ENCODE results near the gene RNF2. TPM values are rescaled to one million over a fixed set of nuclear protein-coding genes. Genes with fewer than 3 reads are reported as not detected.

The RNF2 gene
- total RNA-seq, 1 donor from 2014 or later = 142 TPM

DNA sequence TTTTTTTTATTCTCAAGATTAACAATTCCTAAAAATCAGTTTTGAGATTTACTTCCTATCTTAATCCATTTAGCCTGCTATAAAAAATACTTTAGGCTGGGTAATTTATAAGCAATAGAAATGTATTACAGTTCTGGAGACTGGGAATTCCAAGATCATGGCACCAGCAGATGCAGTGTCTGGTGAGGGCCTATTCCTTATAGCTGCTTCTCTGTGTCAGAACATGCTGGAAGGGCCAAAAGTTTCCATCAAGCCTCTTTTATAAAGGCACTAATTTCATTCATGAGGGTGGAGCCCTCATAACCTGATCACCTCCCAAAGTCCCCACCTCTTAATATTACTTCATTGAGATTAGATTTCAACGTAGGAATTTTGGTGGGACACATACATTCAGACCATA is 41.7 kb downstream of the RNF2 start:
- no peak for FAIRE-seq
- no peak for DNase-seq (ENCODE audit: low spot score in 2 of 2)

DNA sequence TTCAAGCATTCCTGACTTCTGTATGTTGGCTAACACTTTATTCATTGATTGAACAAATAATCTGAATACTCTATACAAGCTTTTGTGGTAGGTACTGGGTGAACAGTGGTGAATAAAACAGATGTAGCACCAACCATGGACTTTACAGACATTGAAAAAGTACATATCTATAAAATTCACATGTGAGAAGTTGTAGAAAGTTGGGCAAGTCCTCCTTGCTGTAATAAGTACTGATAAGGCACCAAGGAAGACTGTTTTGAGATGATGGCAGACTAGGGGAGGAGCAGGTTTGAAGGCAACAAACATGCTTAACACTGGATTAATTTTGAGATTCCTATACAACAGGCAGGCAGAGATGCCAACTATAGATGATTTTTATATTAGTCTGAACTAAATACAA is 42.4 kb downstream of the RNF2 start:
- no peak for DNase-seq (ENCODE audit: low spot score in 2 of 2)
- FAIRE-seq = no peak

DNA sequence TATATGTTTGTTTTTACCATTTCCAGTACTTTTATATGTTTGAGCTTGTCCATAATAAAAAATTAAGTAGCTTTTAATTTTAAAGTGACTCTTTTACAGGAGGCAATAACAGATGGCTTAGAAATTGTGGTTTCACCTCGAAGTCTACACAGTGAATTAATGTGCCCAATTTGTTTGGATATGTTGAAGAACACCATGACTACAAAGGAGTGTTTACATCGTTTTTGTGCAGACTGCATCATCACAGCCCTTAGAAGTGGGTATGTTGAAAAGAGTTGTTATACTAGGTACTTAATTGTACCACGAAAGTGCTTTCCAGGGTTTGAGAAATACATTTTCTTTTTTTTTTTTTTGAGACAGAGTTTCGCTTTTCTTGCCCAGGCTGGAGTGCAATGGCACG is 46.1 kb downstream of the RNF2 start:
- FAIRE-seq (no peak), DNase-seq (ENCODE audit: low spot score in 2 of 2) (no peak)

DNA sequence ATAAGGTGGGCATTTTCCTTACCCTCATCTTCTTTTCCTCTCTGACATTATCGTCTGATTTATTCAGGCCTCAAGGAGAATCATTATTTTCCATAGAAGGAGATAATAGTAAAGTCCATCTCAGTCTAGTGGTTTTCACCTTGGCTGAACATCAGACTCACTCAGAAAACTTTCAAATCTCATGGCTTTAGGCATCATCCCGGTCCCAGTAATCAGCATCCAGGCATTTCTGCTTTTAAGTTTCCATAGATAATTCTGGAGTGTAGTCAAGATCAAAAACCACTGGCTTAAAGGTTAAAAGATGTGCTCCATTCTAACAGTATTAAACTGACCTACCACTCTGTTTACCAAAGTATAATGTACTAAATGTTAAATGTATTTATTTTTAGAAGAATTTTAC is 49.4 kb downstream of the RNF2 start:
- no peak for DNase-seq (ENCODE audit: low spot score in 2 of 2)
- no peak for FAIRE-seq

DNA sequence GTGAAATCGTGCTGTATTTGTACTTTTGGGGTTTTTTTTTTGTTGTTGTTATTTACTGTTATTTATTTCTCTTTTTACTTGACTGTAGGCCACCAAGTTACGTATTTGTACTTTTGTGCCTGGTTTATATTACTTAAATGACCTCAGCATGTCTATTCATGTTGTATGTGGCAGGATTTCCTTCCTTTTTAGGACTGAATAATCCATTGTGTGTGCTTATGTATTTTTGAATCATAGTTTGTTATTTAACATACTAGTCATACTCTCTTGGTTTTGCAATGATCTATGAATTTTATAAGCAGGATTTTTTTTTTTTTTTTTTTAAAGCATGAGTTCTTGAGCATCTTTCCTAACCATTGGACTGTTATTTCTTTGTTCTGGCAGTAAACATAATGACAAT is 51.2 kb downstream of the RNF2 start:
- no peak for FAIRE-seq
- no peak for DNase-seq (ENCODE audit: low spot score in 2 of 2)

DNA sequence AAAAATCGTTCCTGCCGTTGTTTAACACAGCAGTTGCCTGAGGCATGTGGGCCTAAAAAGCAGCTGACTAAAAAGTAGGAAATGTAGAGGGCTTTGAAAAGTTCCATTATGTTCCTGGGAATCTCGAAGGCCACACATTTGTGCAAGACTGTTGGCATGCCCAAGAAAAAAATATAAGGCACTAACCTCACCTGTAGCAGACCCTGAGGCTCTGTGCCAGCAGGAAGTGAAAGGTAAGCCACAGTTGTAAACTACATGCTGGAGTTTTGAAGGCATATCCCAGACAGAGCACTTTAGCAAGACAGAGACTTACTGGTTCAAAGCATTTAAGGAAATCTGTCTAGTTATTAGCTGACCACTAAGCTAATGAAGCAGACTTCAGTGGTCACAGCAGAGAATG is 58.7 kb downstream of the RNF2 start:
- FAIRE-seq (no peak), DNase-seq (ENCODE audit: low spot score in 2 of 2) (no peak)

DNA sequence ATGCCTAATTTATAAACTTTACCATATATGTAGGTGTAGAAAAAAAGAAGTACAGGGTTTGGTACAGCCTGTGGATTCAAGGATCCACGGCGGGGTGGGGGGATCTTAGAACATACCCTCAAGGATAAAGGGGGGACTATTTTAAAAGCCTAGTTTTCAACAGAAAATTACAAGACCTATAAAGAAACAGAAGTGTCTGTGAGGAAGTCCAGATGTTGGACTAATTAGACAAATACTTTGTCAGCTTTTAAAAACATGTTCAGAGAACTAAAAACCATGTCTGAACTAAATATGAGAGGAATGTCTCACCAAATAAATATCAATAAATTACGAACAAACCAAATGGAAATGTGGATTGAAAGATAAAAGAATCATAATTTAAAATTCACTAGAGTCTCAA is 59.8 kb downstream of the RNF2 start:
- no peak for DNase-seq (ENCODE audit: low spot score in 2 of 2)
- no peak for FAIRE-seq

DNA sequence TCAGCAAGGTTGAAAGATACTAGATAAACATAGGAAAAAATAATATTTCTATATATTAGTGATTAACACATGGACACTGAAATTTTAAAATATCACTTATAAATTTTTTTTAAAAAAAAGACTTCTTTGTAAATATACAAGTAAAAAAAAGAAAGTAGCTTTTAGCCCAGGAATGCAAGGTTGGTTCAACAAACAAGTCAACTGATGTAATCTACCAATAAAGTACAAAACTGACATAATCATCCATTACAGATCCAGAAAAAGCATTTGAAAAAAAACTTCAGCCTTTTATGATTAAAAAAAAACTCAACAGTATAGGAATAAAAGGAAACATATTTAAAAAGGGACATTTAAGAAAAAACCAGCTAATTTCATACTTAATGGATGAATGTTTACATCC is 63.0 kb downstream of the RNF2 start:
- DNase-seq (ENCODE audit: low spot score in 2 of 2) = no peak
- FAIRE-seq = peak; percentile 57

DNA sequence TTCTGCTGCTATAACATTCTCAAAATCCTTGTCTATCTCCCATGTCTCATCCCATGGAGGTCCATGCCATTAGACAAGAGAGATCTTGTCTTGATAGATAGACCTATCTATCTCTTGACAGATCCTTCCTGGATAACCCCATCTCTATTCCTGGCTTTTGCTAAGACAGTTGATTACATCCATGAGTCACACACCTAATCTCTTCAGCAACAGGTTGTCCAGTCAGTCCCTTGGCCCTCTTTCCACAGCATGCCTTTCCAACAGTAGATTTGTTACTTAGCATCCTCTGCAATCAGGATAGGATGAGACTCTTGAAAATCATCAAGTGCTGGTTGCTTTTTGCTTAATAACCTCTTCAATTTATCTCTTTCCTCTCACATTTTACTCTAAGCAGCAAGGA is 64.8 kb downstream of the RNF2 start:
- DNase-seq (ENCODE audit: low spot score in 2 of 2) (no peak), FAIRE-seq (no peak)

DNA sequence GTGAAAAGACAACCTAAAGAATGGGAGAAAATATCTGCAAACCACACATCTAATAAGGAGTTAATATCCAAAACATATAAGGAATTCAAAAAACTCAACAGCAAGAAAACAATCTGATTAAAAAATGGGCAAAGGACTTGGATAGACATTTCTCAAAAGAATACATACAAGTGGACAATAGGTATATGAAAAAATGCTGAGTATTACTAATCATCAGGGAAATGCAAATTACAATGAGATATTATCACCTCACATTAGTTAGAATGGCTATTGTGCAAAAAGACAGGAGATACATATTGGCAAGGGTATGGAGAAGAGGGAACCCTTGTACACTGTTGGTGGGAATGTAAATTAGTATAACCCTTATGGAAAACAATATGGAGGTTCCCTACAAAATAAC is 66.5 kb downstream of the RNF2 start:
- no peak for FAIRE-seq
- no peak for DNase-seq (ENCODE audit: low spot score in 2 of 2)

DNA sequence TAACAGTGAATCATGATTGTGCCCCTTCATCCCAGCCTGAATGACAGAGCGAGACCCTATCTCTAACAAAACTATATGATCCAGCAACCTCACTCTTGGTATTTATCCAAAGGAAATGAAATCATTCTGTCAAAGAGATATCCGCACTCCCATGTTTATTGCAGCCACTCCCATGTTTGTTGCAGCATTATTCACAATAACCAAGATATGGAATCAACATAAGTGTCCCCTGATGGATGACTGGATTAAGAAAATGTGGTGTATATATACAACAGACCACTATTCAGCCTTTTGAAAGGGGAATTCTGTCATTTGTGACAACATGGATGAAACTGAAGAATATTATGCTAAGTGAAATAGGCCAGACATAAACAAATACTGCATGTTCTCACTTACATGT is 67.0 kb downstream of the RNF2 start:
- FAIRE-seq (no peak), DNase-seq (ENCODE audit: low spot score in 2 of 2) (no peak)

DNA sequence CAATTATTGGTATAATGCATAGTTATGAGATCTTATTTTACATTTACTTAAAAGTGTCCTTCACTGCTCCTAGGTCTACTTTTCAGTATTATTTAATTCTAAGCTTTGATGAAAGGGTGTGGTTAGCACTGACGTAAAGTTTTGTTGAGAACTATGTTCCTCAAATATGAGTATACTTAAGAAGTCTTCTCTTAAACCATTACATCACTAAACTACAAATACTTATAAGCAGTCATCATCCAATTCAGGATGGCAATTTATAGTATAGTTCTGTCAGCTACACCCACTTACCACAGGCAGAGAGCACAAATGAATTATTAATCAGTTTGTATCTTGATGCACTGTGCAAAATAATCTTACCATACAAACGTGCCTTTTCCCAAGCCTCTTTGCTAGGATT is 84.3 kb downstream of the RNF2 start:
- FAIRE-seq (no peak), DNase-seq (ENCODE audit: low spot score in 2 of 2) (no peak)

DNA sequence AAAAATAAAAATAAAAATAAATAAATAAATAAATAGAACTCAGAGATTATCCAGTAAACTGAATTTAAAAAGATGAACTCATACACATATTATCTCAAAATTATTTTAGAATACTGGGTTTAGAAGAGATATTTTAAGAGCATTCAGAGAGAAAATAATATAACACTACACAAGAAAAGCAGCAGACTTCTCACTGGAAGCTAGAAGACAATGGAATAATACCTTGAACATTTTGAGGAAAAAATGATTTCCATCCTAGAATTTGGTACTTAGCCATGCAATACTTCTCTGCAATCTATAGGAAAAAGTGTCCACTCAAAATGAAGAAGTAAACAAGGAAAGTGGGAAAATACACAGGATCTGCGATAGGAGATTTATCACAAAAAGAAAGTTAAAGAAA is 87.2 kb downstream of the RNF2 start:
- FAIRE-seq = peak; percentile 74
- DNase-seq (ENCODE audit: low spot score in 2 of 2) = no peak

DNA sequence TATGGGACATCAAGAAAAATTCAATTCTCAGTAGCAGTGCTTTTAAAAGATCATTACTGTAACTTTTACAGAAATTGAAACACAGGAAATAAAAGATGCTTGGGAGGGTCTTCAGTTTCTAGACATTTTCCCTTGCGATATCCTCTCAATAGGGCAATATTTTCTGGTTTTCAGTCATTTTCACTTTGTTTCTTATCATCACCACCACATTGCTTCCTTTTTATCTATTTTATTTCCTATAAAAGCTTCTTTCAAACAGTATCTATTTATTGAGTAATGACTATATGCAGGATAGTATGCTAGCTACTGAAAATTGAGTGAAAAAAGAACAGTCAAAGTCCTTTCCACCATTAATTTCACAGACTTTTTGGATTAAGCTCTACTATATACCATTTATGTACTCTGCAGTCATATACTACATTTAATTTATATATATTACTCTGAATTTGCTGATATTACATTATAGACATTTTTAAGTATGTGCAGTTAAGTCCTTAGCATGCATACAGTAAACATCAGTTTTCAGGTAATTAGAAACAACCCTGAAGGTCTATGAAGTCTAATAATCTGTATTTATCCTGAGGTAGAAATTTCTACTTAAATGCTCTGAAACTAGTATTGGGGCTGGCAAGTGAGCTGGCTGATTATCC is 92.7 kb downstream of the RNF2 start:
- no peak for FAIRE-seq

DNA sequence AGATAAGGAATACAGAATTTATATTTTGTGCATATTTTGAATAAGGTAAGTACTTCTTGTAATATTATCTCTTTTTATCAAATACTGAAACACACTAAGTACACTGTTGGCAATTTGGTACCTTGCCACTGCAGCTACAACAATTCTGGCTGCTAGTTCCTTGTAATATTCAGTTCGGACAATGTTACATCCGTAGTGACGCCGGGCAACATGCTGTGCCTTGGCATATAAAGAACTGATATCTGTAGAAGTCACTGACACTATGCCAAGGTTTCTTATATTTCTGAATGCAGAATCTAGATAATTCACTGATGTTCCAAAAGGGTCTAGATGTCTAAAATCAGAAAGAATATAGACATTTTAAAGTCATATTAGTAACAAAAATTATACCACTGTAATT is 93.9 kb downstream of the RNF2 start:
- FAIRE-seq (no peak), DNase-seq (ENCODE audit: low spot score in 2 of 2) (no peak)

More for the DNA sequence above, 92.7 kb downstream of the RNF2 start:
- DNase-seq (ENCODE audit: low spot score in 2 of 2) = no peak

DNA sequence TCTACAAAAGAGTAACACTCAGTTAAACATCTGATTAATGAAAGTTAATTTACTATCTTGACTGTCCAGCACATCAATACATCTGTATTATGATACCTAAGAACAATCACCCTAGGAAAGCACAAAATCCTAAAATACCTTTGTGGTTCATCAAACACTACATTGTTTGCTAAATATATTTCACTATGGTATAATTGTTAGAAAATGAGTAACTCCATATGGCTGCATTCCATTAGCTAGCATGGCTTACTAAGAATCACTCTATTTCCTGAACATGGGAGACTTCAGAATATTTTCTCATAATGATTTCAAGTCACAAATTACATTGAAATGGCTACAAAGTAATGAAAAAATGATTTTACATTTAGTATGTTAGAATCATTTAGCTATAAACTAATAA is 98.9 kb downstream of the RNF2 start:
- DNase-seq (ENCODE audit: low spot score in 2 of 2) (no peak), FAIRE-seq (no peak)

DNA sequence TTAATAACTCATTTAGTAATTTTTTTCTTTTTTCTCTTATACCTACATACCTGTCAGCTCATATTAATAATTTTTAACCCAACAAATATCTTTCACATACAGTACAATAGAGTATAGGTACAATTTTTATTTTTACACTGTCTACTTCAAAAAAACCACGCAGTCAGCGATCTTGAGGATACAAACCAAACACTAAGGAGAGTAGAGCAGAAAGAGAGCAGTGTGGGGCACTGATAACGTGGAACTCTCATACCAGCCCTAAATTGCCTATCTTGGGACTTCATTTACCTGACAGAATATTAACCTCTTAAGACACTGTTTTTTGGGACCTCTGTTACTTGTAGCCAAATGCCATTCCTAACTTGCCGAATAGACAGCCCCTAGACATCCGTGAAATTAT is 105.9 kb downstream of the RNF2 start:
- FAIRE-seq = no peak
- no peak for DNase-seq (ENCODE audit: low spot score in 2 of 2)

Small RNA genes lying within 50 kb of the gene (small RNA-seq; reads per million reads assigned to genes)
- gene RNA5SP72 = not detected

Other genes starting within 250 kb of the RNF2 start
- gene NIBAN1, start 71.0 kb upstream of the RNF2 start, total RNA-seq = 2.4 TPM
- gene TRMT1L, start 111.4 kb downstream of the RNF2 start, total RNA-seq = 23.6 TPM
- gene SWT1, start 111.6 kb downstream of the RNF2 start, total RNA-seq = 59.5 TPM